GM21515 (cell line): ENCODE measurements around the gene SLC10A6.

Experiments used
- ATAC-seq: cut with Tn5 transposase; IDR thresholded peaks from one replicate; pipeline ENCODE4 v1.9.1; 2021; ENCODE audit not compliant: unreplicated experiment

Gene SLC10A6

GRCh38 chr4:86788826-86789225 is 60.4 kb downstream of the SLC10A6 start:
- no peak for ATAC-seq

GRCh38 chr4:86778175-86778574 is 71.0 kb downstream of the SLC10A6 start:
- no peak for ATAC-seq

- ATAC-seq, result no peak
Observed at GRCh38 chr4:86775061-86775460, 74.1 kb downstream of the SLC10A6 start.
